ENCODE data around the gene HOXA11. TPM values are rescaled to one million over a fixed set of nuclear protein-coding genes. Genes with fewer than 3 reads are reported as not detected.

HOXA11 gene
- total RNA-seq, 2 experiments from 2014 or later: not detected

DNA sequence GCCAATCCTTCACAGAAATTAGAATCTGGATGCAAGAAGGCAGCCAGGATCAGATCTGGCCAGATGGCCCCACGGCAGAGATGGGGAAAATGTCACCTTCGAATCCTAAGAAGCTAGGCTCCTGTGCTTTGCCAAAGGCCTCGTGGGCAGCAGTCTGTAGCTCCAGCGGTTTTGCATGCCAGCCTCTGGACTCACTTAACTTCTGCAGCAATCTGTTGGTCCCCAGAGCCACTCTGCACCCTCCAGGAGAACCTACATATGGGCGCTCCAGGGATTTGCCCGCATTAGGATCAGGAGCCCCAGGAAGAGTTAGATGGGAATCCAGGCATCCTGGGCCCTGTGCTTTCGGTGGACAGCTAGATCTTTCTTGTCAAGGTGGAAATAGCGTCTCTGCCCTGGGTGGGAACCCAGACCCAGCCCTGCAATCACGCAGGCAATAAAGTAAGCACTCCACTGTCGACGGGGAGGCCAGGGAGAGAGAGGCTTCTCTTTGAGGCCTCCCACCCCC, 25.0 kb upstream of the HOXA11 start:
- no peak for TF ChIP-seq EZH2phosphoT487 (IDR thresholded peaks at IDR 0.05; ENCODE audit: borderline replicate concordance, low read depth, low read length)
- TF ChIP-seq, protein P1, sequence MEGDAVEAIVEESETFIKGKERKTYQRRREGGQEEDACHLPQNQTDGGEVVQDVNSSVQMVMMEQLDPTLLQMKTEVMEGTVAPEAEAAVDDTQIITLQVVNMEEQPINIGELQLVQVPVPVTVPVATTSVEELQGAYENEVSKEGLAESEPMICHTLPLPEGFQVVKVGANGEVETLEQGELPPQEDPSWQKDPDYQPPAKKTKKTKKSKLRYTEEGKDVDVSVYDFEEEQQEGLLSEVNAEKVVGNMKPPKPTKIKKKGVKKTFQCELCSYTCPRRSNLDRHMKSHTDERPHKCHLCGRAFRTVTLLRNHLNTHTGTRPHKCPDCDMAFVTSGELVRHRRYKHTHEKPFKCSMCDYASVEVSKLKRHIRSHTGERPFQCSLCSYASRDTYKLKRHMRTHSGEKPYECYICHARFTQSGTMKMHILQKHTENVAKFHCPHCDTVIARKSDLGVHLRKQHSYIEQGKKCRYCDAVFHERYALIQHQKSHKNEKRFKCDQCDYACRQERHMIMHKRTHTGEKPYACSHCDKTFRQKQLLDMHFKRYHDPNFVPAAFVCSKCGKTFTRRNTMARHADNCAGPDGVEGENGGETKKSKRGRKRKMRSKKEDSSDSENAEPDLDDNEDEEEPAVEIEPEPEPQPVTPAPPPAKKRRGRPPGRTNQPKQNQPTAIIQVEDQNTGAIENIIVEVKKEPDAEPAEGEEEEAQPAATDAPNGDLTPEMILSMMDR (conservative IDR thresholded peaks at IDR 0.05; ENCODE audit: low read length): no peak
- Histone ChIP-seq H4K20me1 (ENCODE audit: insufficient read depth, low read length) (no peaks in the 10 kb centered on the region), H3K4me2 (ENCODE audit: low read length) (no peak overlapping the region), H3K27ac (ENCODE audit: low read depth, low read length, poor library complexity, severe bottlenecking) (no peak overlapping the region), H3K4me3 (ENCODE audit: low read depth, low read length, poor library complexity, severe bottlenecking) (no peak overlapping the region), H3K36me3 (ENCODE audit: insufficient read depth, low read length) (no peaks in the 10 kb centered on the region), H2AFZ (ENCODE audit: low read length) (no peak overlapping the region), H3K9me2 (ENCODE audit: insufficient read depth, low read length) (no peaks in the 10 kb centered on the region), H3K79me2 (ENCODE audit: insufficient read depth, low read depth, low read length) (no peaks in the 10 kb centered on the region), H3K9me3 (ENCODE audit: low read length) (no peaks in the 10 kb centered on the region), H3K4me1 (ENCODE audit: insufficient read depth, low read length, poor library complexity, severe bottlenecking) (no peaks in the 10 kb centered on the region)
- DNase-seq (ENCODE audit: low spot score): no peak
- ChIA-PET CTCF (ENCODE audit: unreplicated experiment) (no interaction called here), POLR2A (interaction anchor here (0.6 to 1.3 kb wide), 3 partner anchors 13 to 243 kb away, joined by 3 to 6 read pairs (median 3); no protein-coding TSS in a partner anchor)
- intact Hi-C loops (cut with micrococcal nuclease; ENCODE audit: unreplicated experiment): no loop called here
- no TSS peak for BruUV-seq (replicated peaks)

DNA sequence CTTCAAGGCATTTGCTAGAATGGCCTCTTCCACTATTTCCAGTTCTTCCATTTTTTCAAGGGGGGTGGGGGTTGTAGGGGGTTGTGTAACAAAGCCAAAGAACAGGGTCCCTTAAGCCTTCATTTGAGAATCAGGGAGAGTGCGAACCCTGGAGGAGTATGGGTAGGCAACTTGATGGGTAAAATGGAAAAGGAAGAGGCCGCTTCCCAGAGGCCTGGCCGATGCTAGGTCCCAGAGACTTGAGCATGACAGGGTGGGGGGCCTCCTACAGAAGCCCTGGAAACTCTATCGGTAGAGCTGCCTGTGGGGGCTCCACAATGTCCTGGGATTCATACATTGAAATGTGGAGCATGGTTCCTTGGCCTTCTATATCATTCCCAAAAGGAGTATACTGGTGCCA, 24.0 kb upstream of the HOXA11 start:
- no peak overlapping the region for H3K4me3 ChIP-seq (ENCODE audit: low read depth, low read length, poor library complexity, severe bottlenecking)
- H2AFZ ChIP-seq (ENCODE audit: low read length): no peak overlapping the region
- no peaks in the 10 kb centered on the region for H3K79me2 ChIP-seq (ENCODE audit: insufficient read depth, low read depth, low read length)
- H3K9me3 ChIP-seq (ENCODE audit: low read length): no peaks in the 10 kb centered on the region
- no peak for DNase-seq (ENCODE audit: low spot score)
- H4K20me1 ChIP-seq (ENCODE audit: insufficient read depth, low read length): no peaks in the 10 kb centered on the region
- H3K4me1 ChIP-seq (ENCODE audit: insufficient read depth, low read length, poor library complexity, severe bottlenecking): no peaks in the 10 kb centered on the region
- intact Hi-C loops (cut with micrococcal nuclease; ENCODE audit: unreplicated experiment): no loop called here
- CTCF ChIA-PET (ENCODE audit: unreplicated experiment): no interaction called here
- BruUV-seq (replicated peaks): no TSS peak
- POLR2A ChIA-PET: interaction anchor here (1.3 kb wide), 1 partner anchor 119 kb away, joined by 6 read pairs; no protein-coding TSS in a partner anchor
- no peaks in the 10 kb centered on the region for H3K36me3 ChIP-seq (ENCODE audit: insufficient read depth, low read length)
- TF ChIP-seq, protein P1 (conservative IDR thresholded peaks at IDR 0.05; ENCODE audit: low read length): no peak
- TF ChIP-seq EZH2phosphoT487 (IDR thresholded peaks at IDR 0.05; ENCODE audit: borderline replicate concordance, low read depth, low read length): no peak
- H3K27ac ChIP-seq (ENCODE audit: low read depth, low read length, poor library complexity, severe bottlenecking): no peak overlapping the region
- no peaks in the 10 kb centered on the region for H3K9me2 ChIP-seq (ENCODE audit: insufficient read depth, low read length)
- H3K4me2 ChIP-seq (ENCODE audit: low read length): no peak overlapping the region

DNA sequence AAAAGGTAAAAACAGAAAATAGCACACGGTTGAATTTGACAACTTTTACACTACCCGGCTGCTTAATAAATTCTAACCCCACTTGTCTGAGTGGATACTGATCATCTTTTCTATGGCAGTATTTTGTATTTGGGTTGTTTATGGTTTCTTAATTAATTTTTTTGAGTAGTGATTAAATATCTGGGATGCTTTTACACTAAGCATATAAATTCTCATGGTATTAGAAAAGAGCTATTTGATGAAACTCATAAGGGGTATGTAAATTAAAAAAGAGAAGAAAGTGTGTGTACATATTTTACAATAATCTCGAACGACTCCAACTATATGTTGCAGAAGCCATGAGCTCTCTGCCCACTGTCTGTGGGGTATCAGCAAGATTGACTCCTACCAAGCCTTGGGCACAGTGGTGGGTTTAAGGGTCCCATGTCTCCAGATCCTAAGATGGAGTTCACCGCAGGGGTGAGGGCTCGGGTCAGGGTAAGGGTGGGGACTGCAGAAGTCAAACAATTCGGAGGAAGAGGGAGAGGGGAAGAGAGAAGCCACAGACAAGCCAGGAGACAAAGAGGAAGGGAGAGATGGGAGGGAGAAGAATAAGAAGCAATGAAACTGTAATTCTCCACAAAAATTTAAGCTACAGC, 22.4 kb upstream of the HOXA11 start:
- no peak overlapping the region for H3K4me2 ChIP-seq (ENCODE audit: low read length)
- H3K27ac ChIP-seq (ENCODE audit: low read depth, low read length, poor library complexity, severe bottlenecking): no peak overlapping the region
- H3K79me2 ChIP-seq (ENCODE audit: insufficient read depth, low read depth, low read length): no peaks in the 10 kb centered on the region
- H3K36me3 ChIP-seq (ENCODE audit: insufficient read depth, low read length): no peaks in the 10 kb centered on the region
- ChIA-PET CTCF (ENCODE audit: unreplicated experiment) (no interaction called here), POLR2A (interaction anchor here (0.9 kb wide), 1 partner anchor 1289 kb away, joined by 3 read pairs; no protein-coding TSS in a partner anchor)
- H3K4me3 ChIP-seq (ENCODE audit: low read depth, low read length, poor library complexity, severe bottlenecking): no peak overlapping the region
- intact Hi-C loops (cut with micrococcal nuclease; ENCODE audit: unreplicated experiment): no loop called here
- no peaks in the 10 kb centered on the region for H4K20me1 ChIP-seq (ENCODE audit: insufficient read depth, low read length)
- no peaks in the 10 kb centered on the region for H3K9me3 ChIP-seq (ENCODE audit: low read length)
- no TSS peak for BruUV-seq (replicated peaks)
- no peaks in the 10 kb centered on the region for H3K4me1 ChIP-seq (ENCODE audit: insufficient read depth, low read length, poor library complexity, severe bottlenecking)
- TF ChIP-seq, protein P1 (conservative IDR thresholded peaks at IDR 0.05; ENCODE audit: low read length): no peak
- TF ChIP-seq EZH2phosphoT487 (IDR thresholded peaks at IDR 0.05; ENCODE audit: borderline replicate concordance, low read depth, low read length): no peak
- no peak for DNase-seq (ENCODE audit: low spot score)
- no peaks in the 10 kb centered on the region for H3K9me2 ChIP-seq (ENCODE audit: insufficient read depth, low read length)
- no peak overlapping the region for H2AFZ ChIP-seq (ENCODE audit: low read length)

All from OCI-LY7 (cell line).